ENCODE data around the gene APOBEC3F.
A peak's percentile ranks its signal among the peaks of the same experiment; 100 is the strongest.
"Not testable (repeated sequence)": the region's sequence is repeated elsewhere in the genome, so short reads cannot be mapped to it uniquely, and the experiment has no call there.

Gene APOBEC3F

DNA sequence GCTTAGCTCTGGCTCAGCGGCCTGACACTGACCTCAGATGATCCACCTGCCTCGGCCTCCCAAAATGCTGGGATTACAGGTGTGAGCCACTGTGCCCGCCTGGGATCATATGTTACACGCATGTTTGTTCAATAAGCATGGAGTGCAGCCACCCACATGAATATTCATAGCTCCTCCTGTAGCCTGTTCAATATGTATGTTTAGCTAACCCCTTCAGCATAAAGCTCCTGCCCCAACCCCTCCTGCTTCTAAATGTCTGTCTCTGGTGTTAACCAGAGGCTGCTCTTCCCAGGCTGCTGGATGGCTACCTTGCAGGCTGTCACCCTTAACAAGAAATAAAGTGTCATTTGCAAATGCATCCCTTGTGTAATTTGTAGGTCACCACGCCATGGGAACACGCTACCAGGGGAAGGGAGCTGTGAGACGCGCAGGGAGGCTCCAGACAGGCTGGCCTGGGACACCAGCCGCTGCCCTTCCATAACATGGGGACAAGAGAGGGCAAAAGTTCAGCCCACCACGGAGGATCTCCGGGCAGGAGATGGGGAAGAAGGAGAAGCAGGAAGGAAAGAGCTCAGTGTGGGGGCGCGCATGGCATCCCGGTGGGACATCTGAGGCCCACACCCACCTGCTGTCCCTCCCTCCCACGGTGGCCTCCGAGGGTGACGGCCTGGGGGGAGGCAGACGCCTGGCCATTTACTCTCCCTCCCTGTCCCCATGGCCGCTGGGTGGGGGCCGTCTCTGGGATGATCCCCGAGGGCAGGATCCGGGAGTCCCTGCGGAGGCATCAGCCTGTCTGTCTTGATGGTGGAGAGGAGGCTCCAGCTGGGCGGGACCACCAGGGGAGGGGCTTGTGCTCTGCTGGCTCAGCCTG, 35.7 kb downstream of the APOBEC3F start:
- not testable (repeated sequence) for DNase-seq

DNA sequence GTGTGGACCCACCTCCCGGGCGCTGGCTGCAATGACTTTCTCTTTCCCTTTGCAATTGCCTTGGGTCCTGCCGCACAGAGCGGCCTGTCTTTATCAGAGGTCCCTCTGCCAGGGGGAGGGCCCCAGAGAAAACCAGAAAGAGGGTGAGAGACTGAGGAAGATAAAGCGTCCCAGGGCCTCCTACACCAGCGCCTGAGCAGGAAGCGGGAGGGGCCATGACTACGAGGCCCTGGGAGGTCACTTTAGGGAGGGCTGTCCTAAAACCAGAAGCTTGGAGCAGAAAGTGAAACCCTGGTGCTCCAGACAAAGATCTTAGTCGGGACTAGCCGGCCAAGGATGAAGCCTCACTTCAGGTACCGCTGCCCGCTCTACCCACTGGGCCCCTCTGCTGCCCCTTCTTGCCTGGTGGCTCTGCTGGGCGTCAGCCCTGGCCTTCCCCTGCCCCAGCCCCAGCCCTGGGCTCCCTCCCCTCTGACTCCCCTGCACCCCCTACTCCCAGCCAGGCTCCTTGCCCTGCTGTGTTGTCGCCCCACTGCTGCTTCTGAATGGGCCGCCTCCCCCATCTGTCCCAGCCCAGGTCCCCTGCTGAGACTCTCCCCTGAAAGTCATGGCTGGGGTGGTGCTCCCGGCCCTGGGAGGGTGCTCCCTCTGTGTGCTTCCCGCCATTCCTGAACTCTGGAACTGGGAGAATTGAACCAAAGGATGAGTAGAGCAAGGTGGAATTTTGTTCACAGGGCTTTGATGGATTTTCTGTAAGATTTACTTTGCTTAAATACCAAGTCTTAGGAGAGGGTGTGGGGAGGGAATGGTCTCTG, 36.6 kb downstream of the APOBEC3F start, which contains the start of gene APOBEC3G:
APOBEC3G (plus strand) TSS at position 250 of the 815 bp plus-strand sequence; CDS start at position 337, 87 bp downstream.
- DNase-seq, result peak; percentile 67

DNA sequence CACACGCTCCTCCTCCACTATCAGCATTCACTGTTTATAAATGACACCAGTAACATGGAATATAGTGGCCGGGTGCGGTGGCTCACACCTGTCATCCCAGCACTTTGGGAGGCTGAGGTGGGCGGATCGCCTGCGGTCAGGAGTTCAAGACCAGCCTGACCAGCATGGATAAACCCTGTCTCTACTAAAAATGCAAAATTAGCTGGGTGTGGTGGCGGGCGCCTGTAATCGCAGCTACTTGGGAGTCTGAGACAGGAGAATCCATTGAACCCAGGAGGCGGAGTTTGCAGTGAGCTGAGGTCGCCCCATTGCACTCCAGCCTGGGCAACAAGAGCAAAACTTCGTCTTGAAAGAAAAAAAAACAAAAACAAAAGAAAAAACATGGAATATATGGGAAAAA, 37.2 kb downstream of the APOBEC3F start:
- DNase-seq, result not testable (repeated sequence)

GRCh38 chr22:39078329-39078728, 37.7 kb downstream of the APOBEC3F start:
- no peak for DNase-seq

DNA sequence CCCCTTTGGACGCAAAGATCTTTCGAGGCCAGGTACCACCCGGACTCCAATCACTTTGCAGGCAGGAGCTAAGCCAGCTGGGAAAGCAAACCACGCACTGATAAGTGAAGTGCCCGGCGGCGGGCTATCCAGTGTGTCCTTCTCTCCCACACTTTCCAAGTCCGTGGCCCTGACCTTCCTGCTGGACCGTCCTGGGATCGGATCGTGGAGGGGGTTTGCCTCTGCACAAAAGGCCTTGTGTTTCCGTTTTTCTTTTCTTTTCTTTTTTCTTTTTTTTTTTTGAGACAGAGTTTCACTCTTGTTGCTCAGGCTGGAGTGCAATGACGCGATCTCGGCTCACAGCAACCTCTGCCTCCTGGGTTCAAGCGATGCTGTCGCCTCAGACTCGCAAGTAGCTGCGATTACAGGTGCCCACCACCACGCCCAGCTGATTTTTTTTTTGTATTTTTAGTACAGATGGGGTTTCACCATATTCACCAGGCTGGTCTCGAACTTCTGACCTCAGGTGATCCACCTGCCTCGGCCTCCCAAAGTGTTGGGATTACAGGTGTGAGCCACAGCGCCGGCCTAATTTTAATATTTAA, 38.5 kb downstream of the APOBEC3F start:
- DNase-seq, result not testable (repeated sequence)

GRCh38 chr22:39080052-39080762, 39.5 kb downstream of the APOBEC3F start:
- peak; percentile 45 for DNase-seq

DNA sequence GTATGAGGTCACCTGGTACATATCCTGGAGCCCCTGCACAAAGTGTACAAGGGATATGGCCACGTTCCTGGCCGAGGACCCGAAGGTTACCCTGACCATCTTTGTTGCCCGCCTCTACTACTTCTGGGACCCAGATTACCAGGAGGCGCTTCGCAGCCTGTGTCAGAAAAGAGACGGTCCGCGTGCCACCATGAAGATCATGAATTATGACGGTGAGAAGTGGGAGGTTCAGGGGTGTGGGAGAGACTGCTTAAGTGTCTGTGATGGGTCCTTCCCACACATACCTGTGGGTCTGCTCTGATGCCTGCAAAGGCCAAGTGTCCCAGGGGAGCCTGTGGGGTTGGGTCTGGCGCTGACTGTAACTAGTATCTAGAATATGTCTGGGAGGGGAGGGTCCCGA, 40.4 kb downstream of the APOBEC3F start:
- DNase-seq, result no peak

GRCh38 chr22:39081598-39081997, 40.9 kb downstream of the APOBEC3F start:
- no peak for DNase-seq

DNA sequence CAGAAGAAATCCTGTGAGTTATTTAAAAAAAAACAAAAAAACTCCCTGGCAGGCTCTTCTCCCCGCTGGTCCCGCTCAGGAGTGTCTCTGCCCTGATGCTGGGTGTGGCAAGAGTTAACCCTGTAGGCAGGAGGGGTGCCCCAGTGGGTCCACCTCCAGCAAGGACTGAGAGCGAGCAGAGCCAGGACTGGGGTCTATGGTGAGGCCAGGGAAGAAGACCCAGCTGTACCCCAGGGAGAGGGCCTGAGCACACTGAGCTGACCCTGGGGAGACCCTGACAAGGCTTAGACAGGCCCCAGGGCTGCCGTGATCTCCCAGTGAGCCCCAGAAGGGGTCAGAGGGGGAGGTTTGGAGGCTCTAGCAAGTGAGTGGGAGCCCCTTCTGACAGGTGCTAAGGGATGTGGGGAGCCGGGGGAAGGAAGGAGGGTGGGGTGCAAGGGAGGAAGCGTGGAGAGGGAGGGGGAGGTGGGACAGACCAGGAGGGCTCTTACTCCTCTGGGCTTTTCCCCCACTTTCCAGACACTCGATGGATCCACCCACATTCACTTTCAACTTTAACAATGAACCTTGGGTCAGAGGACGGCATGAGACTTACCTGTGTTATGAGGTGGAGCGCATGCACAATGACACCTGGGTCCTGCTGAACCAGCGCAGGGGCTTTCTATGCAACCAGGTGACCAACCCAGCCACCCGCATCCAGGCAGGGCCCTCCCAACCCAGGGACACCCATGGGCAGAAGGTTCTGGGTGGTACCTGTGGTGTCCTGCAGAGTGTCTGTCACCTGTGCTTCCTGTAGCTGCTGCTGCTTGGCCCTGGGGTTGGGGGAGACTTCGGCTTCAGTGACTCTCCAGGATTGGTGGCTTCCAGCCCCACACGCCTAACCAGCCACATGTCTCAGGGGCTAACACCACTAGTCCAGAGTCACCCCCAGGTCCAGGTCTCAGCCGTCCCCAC, 42.8 kb downstream of the APOBEC3F start:
- DNase-seq, result no peak

GRCh38 chr22:39084666-39085065, 44.0 kb downstream of the APOBEC3F start:
- no peak for DNase-seq

- DNase-seq, result no peak
Measured at GRCh38 chr22:39087098-39087497, 46.4 kb downstream of the APOBEC3F start.

GRCh38 chr22:39087881-39088684, 47.4 kb downstream of the APOBEC3F start:
- no peak for DNase-seq

GRCh38 chr22:39088685-39089032, 48.0 kb downstream of the APOBEC3F start:
- DNase-seq, result no peak

- no peak for DNase-seq
Measured at GRCh38 chr22:39089928-39090327, 49.3 kb downstream of the APOBEC3F start.

DNA sequence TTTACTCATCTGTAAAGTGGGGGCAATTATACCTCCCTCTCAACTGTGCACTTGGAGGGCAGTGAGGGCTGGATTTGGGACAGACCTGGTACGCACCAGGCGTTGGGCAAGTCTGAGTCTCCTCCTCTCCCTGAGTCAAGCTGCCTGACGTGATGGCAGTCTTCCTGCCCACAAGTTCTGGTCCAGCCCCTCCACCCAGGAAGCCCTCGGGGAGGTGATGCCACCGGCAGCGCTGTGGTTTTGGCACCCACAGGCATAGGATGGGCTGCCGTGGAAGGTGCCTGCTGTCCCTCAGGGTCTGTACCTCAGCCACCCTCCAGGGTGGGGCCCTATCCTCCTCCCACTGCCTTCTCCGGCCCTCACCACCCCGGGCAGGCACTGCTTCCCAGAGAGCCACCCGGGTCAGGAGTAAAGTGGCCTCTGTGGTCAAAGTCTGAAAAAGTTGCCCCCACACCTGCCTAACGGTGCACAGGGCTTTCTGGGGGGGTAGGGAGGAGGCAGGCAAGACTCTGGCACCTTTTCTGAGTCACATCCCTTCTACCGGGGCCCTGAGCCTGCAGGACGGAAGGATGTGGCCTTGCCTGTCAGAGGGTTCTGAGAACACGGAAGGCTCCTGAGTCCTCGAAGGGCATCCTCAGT, 49.9 kb downstream of the APOBEC3F start:
- DNase-seq, result peak; percentile 93

DNA sequence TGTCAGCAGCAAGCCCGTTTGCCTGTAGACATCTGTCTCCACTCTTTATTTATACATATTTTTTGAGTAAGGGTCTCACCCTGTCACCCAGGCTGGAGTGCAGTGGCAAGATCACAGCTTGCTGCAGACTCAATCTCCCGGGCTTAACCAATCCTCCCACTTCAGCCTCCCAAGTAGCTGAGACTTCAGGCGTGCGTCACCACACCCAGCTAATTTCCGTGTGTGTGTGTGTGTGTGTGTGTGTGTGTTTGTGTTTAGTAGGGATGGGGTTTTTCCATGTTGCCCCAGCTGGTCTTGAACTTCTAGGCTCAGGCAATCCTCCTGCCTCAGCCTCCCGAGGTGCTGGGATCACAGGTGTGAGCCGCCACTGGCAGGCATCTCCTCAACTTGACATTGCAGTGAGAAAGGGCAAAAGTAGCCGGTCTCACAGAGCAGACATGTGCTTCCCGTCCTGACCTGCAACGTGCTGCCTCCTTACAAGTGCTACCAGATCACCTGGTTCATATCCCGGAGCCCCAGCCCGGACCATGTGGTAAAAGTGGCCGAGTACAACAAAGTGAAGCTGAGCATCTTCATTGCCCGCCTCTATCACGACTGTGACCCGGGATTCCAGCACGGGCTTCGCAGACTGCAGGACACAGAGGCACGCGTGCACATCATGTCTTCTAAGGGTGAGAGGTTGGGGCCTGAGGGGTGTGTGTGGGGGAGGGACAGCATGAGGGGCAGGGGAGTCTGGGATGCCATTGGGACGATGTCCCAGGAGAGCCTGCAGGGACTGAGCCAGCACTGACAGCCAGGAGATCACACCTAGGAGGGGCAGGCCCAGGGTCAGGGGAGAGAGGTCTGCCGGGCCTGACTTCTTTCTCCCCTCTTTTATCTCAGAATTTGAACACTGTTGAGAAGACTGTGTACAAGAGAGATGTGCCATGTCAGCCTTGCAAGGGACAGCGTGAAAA, 50.7 kb downstream of the APOBEC3F start:
- DNase-seq, result peak; percentile 29

- DNase-seq, result no peak
Measured at GRCh38 chr22:39092111-39092862, 51.6 kb downstream of the APOBEC3F start.

DNA sequence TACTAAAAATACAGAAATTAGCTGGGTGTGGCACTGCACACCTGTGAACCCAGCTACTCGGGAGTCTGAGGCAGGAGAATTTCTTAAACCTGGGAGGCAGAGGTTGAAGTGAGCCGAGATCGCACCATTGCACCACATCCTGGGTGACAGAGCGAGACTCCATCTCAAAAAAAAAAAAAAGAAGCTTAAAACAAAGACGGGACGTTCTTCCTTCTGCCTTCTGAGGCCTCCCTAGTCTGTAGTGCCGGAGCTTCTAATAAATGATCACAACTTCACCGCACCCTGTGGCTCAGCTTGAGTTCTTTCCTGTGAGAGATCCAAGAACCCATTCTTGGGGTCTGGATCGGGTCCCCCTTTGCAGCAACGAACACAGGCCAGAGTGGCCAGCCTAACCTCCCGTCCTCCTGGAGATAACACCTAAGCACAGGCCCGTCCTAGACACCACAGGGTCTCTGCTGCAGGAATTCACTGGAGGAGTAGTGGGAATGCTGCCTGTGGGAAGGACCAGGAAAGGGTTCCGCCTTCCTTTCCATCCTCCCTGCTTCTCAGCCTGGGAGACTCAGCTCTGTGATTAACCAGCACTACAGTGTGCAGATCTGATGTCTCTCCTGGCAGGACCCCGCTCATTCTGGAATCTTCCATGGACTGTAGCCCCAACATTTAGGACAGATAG, 54.2 kb downstream of the APOBEC3F start:
- DNase-seq, result peak; percentile 45

Data from activated gamma-delta T cell treated with Interleukin-2 at 50 U/mL for 16 hours (primary cell).